Activated T-helper 1 cell treated with anti-CD3 and anti-CD28 coated beads, Interleukin-12 subunit alpha, Interleukin-12 subunit beta, Interleukin-2, Interleukin-4 antibody, amounts not matched to agents 30 ng/mL and 10 ng/mL and 1 ng/mL, durations not matched to agents 14 hours and 24 hours and 36 hours (primary cell): ENCODE results near the gene TMEM63B. TPM values are rescaled to one million over a fixed set of nuclear protein-coding genes. Genes with fewer than 3 reads are reported as not detected.

ENCODE experiments used
- total RNA-seq: library from RNA; stranded (reverse); gene quantifications from 2 replicates; pipeline ENCODE4 v1.2.3, GENCODE V29; 2022

TMEM63B gene
- total RNA-seq, 1 donor from 2014 or later = 20.7 TPM

Other genes starting within 250 kb of the TMEM63B start
- gene MRPL14, start 102 bp upstream of the TMEM63B start, total RNA-seq = 62.6 and 68.6 TPM in 2 replicates
- gene CAPN11, start 31.3 kb downstream of the TMEM63B start, total RNA-seq = not detected in 2 replicates
- gene MYMX, start 89.4 kb downstream of the TMEM63B start, total RNA-seq = not detected in 2 replicates
- gene SLC29A1, start 96.0 kb downstream of the TMEM63B start, total RNA-seq = 121 and 122 TPM in 2 replicates
- gene HSP90AB1, start 119.5 kb downstream of the TMEM63B start, total RNA-seq = 2,065 and 2,095 TPM in 2 replicates
- gene SLC35B2, start 130.0 kb downstream of the TMEM63B start, total RNA-seq = 29.2 and 30.1 TPM in 2 replicates
- 23.2 and 29.0 TPM in 2 replicates for gene NFKBIE, start 138.0 kb downstream of the TMEM63B start, total RNA-seq
- 0.29 TPM in 1 of 2 replicates, not detected in the other for gene TMEM151B, start 142.9 kb downstream of the TMEM63B start, total RNA-seq
- 22.2 and 23.0 TPM in 2 replicates for gene AARS2, start 185.8 kb downstream of the TMEM63B start, total RNA-seq
- gene SPATS1, start 215.1 kb downstream of the TMEM63B start, total RNA-seq = not detected in 2 replicates